ENCODE results near the gene SERPINA9.

DNA sequence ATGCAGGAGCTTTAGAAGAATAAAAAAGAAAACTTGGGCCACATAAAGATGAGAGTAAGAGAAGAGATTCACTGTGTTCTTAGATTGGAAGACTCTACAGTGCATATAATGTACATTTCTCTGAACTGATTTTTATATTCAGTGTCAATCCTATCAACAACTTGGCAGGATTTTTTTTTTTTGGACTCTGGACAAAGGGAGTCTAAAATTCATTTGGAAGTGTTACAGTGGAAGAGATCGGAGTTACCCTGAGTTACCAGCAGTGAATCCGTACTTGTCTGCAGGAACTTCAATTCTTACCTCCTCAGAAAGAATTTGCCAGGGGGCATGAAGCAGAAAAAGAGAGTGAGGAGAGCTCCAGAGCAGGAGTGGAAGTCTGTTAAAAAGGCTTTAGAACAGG lies 47.4 kb downstream of the SERPINA9 start:
- TF ChIP-seq, protein P1, sequence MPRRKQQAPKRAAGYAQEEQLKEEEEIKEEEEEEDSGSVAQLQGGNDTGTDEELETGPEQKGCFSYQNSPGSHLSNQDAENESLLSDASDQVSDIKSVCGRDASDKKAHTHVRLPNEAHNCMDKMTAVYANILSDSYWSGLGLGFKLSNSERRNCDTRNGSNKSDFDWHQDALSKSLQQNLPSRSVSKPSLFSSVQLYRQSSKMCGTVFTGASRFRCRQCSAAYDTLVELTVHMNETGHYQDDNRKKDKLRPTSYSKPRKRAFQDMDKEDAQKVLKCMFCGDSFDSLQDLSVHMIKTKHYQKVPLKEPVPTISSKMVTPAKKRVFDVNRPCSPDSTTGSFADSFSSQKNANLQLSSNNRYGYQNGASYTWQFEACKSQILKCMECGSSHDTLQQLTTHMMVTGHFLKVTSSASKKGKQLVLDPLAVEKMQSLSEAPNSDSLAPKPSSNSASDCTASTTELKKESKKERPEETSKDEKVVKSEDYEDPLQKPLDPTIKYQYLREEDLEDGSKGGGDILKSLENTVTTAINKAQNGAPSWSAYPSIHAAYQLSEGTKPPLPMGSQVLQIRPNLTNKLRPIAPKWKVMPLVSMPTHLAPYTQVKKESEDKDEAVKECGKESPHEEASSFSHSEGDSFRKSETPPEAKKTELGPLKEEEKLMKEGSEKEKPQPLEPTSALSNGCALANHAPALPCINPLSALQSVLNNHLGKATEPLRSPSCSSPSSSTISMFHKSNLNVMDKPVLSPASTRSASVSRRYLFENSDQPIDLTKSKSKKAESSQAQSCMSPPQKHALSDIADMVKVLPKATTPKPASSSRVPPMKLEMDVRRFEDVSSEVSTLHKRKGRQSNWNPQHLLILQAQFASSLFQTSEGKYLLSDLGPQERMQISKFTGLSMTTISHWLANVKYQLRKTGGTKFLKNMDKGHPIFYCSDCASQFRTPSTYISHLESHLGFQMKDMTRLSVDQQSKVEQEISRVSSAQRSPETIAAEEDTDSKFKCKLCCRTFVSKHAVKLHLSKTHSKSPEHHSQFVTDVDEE (CRISPR knock-in tag; IDR thresholded peaks at IDR 0.05): no peak
- no peak for TF ChIP-seq ZFP3 (CRISPR knock-in tag; IDR thresholded peaks at IDR 0.05)
- TF ChIP-seq TOX (CRISPR knock-in tag; IDR thresholded peaks at IDR 0.05; ENCODE audit: borderline replicate concordance): no peak
- TF ChIP-seq, protein P2, sequence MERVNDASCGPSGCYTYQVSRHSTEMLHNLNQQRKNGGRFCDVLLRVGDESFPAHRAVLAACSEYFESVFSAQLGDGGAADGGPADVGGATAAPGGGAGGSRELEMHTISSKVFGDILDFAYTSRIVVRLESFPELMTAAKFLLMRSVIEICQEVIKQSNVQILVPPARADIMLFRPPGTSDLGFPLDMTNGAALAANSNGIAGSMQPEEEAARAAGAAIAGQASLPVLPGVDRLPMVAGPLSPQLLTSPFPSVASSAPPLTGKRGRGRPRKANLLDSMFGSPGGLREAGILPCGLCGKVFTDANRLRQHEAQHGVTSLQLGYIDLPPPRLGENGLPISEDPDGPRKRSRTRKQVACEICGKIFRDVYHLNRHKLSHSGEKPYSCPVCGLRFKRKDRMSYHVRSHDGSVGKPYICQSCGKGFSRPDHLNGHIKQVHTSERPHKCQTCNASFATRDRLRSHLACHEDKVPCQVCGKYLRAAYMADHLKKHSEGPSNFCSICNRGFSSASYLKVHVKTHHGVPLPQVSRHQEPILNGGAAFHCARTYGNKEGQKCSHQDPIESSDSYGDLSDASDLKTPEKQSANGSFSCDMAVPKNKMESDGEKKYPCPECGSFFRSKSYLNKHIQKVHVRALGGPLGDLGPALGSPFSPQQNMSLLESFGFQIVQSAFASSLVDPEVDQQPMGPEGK (CRISPR knock-in tag; IDR thresholded peaks at IDR 0.05; ENCODE audit: borderline replicate concordance): no peak
- TF ChIP-seq ZNF565 (CRISPR knock-in tag; conservative IDR thresholded peaks at IDR 0.05; ENCODE audit: low read depth): no peak
- TF ChIP-seq, protein P3, sequence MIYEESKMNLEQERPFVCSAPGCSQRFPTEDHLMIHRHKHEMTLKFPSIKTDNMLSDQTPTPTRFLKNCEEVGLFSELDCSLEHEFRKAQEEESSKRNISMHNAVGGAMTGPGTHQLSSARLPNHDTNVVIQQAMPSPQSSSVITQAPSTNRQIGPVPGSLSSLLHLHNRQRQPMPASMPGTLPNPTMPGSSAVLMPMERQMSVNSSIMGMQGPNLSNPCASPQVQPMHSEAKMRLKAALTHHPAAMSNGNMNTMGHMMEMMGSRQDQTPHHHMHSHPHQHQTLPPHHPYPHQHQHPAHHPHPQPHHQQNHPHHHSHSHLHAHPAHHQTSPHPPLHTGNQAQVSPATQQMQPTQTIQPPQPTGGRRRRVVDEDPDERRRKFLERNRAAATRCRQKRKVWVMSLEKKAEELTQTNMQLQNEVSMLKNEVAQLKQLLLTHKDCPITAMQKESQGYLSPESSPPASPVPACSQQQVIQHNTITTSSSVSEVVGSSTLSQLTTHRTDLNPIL (CRISPR knock-in tag; IDR thresholded peaks at IDR 0.05; ENCODE audit: low read depth): no peak
- no peak for TF ChIP-seq ZC3H10 (CRISPR knock-in tag; IDR thresholded peaks at IDR 0.05)
- TF ChIP-seq RARB (CRISPR knock-in tag; IDR thresholded peaks at IDR 0.05): no peak
- TF ChIP-seq PPARA (CRISPR knock-in tag; IDR thresholded peaks at IDR 0.05; ENCODE audit: borderline replicate concordance): no peak
- no peak for TF ChIP-seq ZNF8 (CRISPR knock-in tag; IDR thresholded peaks at IDR 0.05)
- TF ChIP-seq, protein P4, sequence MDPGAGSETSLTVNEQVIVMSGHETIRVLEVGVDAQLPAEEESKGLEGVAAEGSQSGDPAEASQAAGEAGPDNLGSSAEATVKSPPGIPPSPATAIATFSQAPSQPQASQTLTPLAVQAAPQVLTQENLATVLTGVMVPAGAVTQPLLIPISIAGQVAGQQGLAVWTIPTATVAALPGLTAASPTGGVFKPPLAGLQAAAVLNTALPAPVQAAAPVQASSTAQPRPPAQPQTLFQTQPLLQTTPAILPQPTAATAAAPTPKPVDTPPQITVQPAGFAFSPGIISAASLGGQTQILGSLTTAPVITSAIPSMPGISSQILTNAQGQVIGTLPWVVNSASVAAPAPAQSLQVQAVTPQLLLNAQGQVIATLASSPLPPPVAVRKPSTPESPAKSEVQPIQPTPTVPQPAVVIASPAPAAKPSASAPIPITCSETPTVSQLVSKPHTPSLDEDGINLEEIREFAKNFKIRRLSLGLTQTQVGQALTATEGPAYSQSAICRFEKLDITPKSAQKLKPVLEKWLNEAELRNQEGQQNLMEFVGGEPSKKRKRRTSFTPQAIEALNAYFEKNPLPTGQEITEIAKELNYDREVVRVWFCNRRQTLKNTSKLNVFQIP (CRISPR knock-in tag; IDR thresholded peaks at IDR 0.05; ENCODE audit: borderline replicate concordance, low read depth): no peak
- no peak for TF ChIP-seq ZFP30 (CRISPR knock-in tag; IDR thresholded peaks at IDR 0.05)
